Measurements from ENCODE around the gene ZNF587. TPM values are rescaled to one million over a fixed set of nuclear protein-coding genes. Genes with fewer than 3 reads are reported as not detected.
A peak's percentile ranks its signal among the peaks of the same experiment; 100 is the strongest.
"Not testable (repeated sequence)": the region's sequence is repeated elsewhere in the genome, so short reads cannot be mapped to it uniquely, and the experiment has no call there.

Gene ZNF587
- total RNA-seq, 4 donors from 2014 or later: 21.0 to 34.8 (median 28.3) TPM

- Histone ChIP-seq H3K27me3 (no peaks in the 10 kb centered on the region), H3K36me3 (peaks cover 0 to 86% (median 0%) of the 10 kb centered on the region in 3 donors), H3K9me3 (peaks cover 0 to 97% (median 8%) of the 10 kb centered on the region in 4 donors), H3K27ac (peak within 1 kb of the TSS in 2 of 4 donors; percentile 56 to 64), H3K4me3 (peak within 1 kb of the TSS; percentile 32 to 72 (median 49)), H3K4me1 (no peaks in the 10 kb centered on the region)
- no peak for TF ChIP-seq POLR2A (IDR thresholded peaks at IDR 0.05)
- TF ChIP-seq CTCF (IDR thresholded peaks at IDR 0.05): peak in 2 of 5 experiments; percentile 13 to 35
- 1 to 3% methylated on average over 37 to 43 of the region's 43 CpGs for WGBS, 2 donors
- peak; percentile 46 to 73 for DNase-seq (ENCODE audit: low spot score in 2 of 2)
Measured at GRCh38 chr19:57888560-57889231, 39.0 kb downstream of the ZNF587 start, which contains the start of gene ZNF814. TSS of gene ZNF814 (minus strand) at chr19:57889037. CDS start at chr19:57888802, 235 bp downstream.

- not testable (repeated sequence) for DNase-seq (ENCODE audit: low spot score in 2 of 2); H3K4me1 ChIP-seq; H3K4me3 ChIP-seq; H3K27ac ChIP-seq; H3K27me3 ChIP-seq
- H3K9me3 ChIP-seq: peaks cover 0 to 92% (median 4%) of the 10 kb centered on the region in 4 donors
- H3K36me3 ChIP-seq: peaks cover 0 to 83% (median 0%) of the 10 kb centered on the region in 3 donors
- 45 to 57% methylated on average over 3 of the region's 3 CpGs for WGBS, 2 donors
Measured at GRCh38 chr19:57890706-57891105, 41.0 kb downstream of the ZNF587 start.

- Histone ChIP-seq H3K36me3 (peaks cover 0 to 70% (median 0%) of the 10 kb centered on the region in 3 donors), H3K27me3 (no peaks in the 10 kb centered on the region), H3K4me1 (no peaks in the 10 kb centered on the region), H3K9me3 (peaks cover 0 to 94% (median 20%) of the 10 kb centered on the region in 4 donors), H3K4me3 (no peak overlapping the region), H3K27ac (no peak overlapping the region)
- no peak for DNase-seq (ENCODE audit: low spot score in 2 of 2)
- 68 to 71% methylated on average over 5 of the region's 5 CpGs for WGBS, 2 donors
- no peak for TF ChIP-seq POLR2A (IDR thresholded peaks at IDR 0.05)
- TF ChIP-seq CTCF (IDR thresholded peaks at IDR 0.05): no peak
- TF ChIP-seq EP300 (IDR thresholded peaks at IDR 0.05): no peak
Measured at GRCh38 chr19:57900311-57900710, 50.7 kb downstream of the ZNF587 start.

- H3K4me3 ChIP-seq: no peak overlapping the region
- DNase-seq (ENCODE audit: low spot score in 2 of 2): no peak
- H3K4me1 ChIP-seq: no peaks in the 10 kb centered on the region
- peaks cover 0 to 71% (median 3%) of the 10 kb centered on the region in 3 donors for H3K36me3 ChIP-seq
- WGBS, 2 donors: 65 to 67% methylated on average over 7 of the region's 7 CpGs
- no peak overlapping the region for H3K27ac ChIP-seq
- TF ChIP-seq CTCF (IDR thresholded peaks at IDR 0.05) (no peak), EP300 (IDR thresholded peaks at IDR 0.05) (no peak), POLR2A (IDR thresholded peaks at IDR 0.05) (no peak)
- no peaks in the 10 kb centered on the region for H3K27me3 ChIP-seq
- peaks cover 0 to 90% (median 29%) of the 10 kb centered on the region in 4 donors for H3K9me3 ChIP-seq
Measured at GRCh38 chr19:57903618-57904184, 54.0 kb downstream of the ZNF587 start.

GRCh38 chr19:57905258-57905657 is 55.6 kb downstream of the ZNF587 start:
- no peak for DNase-seq (ENCODE audit: low spot score in 2 of 2)
- Histone ChIP-seq H3K4me1 (no peaks in the 10 kb centered on the region), H3K9me3 (peaks cover 0 to 87% (median 30%) of the 10 kb centered on the region in 4 donors), H3K36me3 (peaks cover 3 to 77% (median 5%) of the 10 kb centered on the region in 3 donors), H3K27me3 (no peaks in the 10 kb centered on the region), H3K27ac (no peak overlapping the region), H3K4me3 (no peak overlapping the region)
- WGBS, 2 donors: 93% methylated on average over 6 of the region's 6 CpGs
- no peak for TF ChIP-seq POLR2A (IDR thresholded peaks at IDR 0.05)

- peaks cover 0 to 90% (median 37%) of the 10 kb centered on the region in 4 donors for H3K9me3 ChIP-seq
- TF ChIP-seq POLR2A (IDR thresholded peaks at IDR 0.05): no peak
- TF ChIP-seq EP300 (IDR thresholded peaks at IDR 0.05): no peak
- peaks cover 10 to 81% (median 11%) of the 10 kb centered on the region in 3 donors for H3K36me3 ChIP-seq
- WGBS, 2 donors: 93 to 95% methylated on average over 3 of the region's 3 CpGs
- no peak overlapping the region for H3K27ac ChIP-seq
- DNase-seq (ENCODE audit: low spot score in 2 of 2): no peak
- H3K4me3 ChIP-seq: no peak overlapping the region
- H3K4me1 ChIP-seq: no peaks in the 10 kb centered on the region
- no peaks in the 10 kb centered on the region for H3K27me3 ChIP-seq
Measured at GRCh38 chr19:57907394-57907793, 57.7 kb downstream of the ZNF587 start.

All from tibial nerve (tissue), 4 donors.